Parathyroid adenoma (tissue), 2 donors: ENCODE data around the gene TBC1D22A.

Source experiments
- H2AFZ ChIP-seq: fragments of 300-600 bp; sonication (generic); one replicate; pipeline ENCODE4 v1.7.0; 2017; ENCODE audit warnings: antibody characterized with exemption, mild to moderate bottlenecking
- H3K27ac ChIP-seq: fragments of 300-600 bp; sonication (generic); one replicate; pipeline ENCODE4 v1.7.0; 2017
- H3K27me3 ChIP-seq: fragments of 300-600 bp; sonication (generic); one replicate; pipeline ENCODE4 v1.7.0; 2017; ENCODE audit warnings: low read length; ENCODE audit not compliant: control insufficient read depth, insufficient read depth
- H3K36me3 ChIP-seq: fragments of 300-600 bp; sonication (generic); one replicate; pipeline ENCODE4 v1.7.0; 2017; ENCODE audit warnings: low read length; ENCODE audit not compliant: control insufficient read depth, insufficient read depth
- H3K4me1 ChIP-seq: fragments of 300-600 bp; sonication (generic); one replicate; pipeline ENCODE4 v1.7.0; 2017; ENCODE audit warnings: control low read depth
- H3K4me2 ChIP-seq: fragments of 300-600 bp; sonication (generic); one replicate; pipeline ENCODE4 v1.7.0; 2017; ENCODE audit warnings: low read length
- H3K4me3 ChIP-seq: fragments of 300-600 bp; sonication (generic); one replicate; pipeline ENCODE4 v1.7.0; 2017; ENCODE audit warnings: low read depth, low read length
- H3K79me2 ChIP-seq: fragments of 300-600 bp; sonication (generic); one replicate; pipeline ENCODE4 v1.7.0; 2017; ENCODE audit warnings: control low read depth
- H3K9ac ChIP-seq: fragments of 300-600 bp; sonication (generic); one replicate; pipeline ENCODE4 v1.7.0; 2017; ENCODE audit warnings: mild to moderate bottlenecking
- H3K9me3 ChIP-seq: fragments of 300-600 bp; sonication (generic); one replicate; pipeline ENCODE4 v1.7.0; 2017; ENCODE audit warnings: low read length; ENCODE audit not compliant: control insufficient read depth
- TF ChIP-seq, protein P1 (sequence below): fragments of 300-600 bp; sonication (generic); IDR thresholded peaks from one replicate; pipeline ENCODE4 v1.7.0; 2017; ENCODE audit warnings: antibody characterized with exemption, mild to moderate bottlenecking
- donor health status: primary hyperparathyroidism.

TBC1D22A gene

DNA sequence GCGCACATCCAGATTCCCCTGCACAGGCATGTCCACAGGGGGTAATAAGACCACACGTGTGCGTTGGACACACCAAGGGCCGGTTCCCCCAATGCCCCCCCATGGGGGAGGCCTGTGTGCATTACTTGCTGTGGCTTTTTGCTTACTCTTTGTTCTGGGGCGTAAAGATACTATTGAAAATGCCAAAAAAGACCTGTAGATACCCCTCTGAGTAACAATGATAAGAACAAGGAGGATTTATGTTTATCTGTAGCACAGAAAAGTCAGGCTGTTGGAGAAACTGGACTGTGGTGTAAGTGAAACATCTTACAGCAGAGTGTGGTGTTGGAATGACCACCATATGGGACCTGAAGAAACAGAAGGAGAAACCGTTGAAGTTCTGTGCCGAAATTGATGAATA, 103.2 kb downstream of the TBC1D22A start:
- TF ChIP-seq, protein P1, sequence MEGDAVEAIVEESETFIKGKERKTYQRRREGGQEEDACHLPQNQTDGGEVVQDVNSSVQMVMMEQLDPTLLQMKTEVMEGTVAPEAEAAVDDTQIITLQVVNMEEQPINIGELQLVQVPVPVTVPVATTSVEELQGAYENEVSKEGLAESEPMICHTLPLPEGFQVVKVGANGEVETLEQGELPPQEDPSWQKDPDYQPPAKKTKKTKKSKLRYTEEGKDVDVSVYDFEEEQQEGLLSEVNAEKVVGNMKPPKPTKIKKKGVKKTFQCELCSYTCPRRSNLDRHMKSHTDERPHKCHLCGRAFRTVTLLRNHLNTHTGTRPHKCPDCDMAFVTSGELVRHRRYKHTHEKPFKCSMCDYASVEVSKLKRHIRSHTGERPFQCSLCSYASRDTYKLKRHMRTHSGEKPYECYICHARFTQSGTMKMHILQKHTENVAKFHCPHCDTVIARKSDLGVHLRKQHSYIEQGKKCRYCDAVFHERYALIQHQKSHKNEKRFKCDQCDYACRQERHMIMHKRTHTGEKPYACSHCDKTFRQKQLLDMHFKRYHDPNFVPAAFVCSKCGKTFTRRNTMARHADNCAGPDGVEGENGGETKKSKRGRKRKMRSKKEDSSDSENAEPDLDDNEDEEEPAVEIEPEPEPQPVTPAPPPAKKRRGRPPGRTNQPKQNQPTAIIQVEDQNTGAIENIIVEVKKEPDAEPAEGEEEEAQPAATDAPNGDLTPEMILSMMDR = no peak

DNA sequence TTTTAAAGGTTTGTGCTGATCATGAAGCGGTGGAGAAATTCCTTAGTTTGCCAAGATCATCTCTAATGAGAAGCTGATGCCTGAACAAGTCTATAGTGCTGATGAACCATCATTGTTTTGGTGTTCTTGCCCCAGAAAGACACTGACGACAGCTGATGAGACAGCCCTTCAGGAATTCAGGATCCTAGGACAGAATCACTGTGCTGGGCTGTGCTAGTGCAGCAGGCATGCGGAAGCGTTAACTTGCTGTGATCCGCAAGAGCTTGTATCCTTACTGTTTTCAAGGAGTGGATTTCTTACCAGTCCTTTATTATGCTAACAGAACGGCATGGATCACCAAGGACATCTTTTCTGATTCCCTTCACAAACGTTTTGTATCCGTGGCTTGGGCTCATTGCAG, 104.1 kb downstream of the TBC1D22A start:
- no peaks in the 10 kb centered on the region for H3K27me3 ChIP-seq
- no peak overlapping the region for H3K4me2 ChIP-seq
- H3K9me3 ChIP-seq = no peaks in the 10 kb centered on the region
- H2AFZ ChIP-seq = no peak overlapping the region
- H3K9ac ChIP-seq = no peak overlapping the region
- H3K27ac ChIP-seq = no peak overlapping the region
- H3K4me1 ChIP-seq = no peaks in the 10 kb centered on the region
- H3K4me3 ChIP-seq = no peak overlapping the region
- TF ChIP-seq, protein P1 = no peak
- H3K36me3 ChIP-seq = no peaks in the 10 kb centered on the region
- H3K79me2 ChIP-seq = peaks cover 4% of the 10 kb centered on the region

More for the DNA sequence above, 103.2 kb downstream of the TBC1D22A start:
- Histone ChIP-seq H3K27me3 (no peaks in the 10 kb centered on the region), H3K4me1 (no peaks in the 10 kb centered on the region), H2AFZ (no peak overlapping the region), H3K4me3 (no peak overlapping the region), H3K79me2 (peaks cover 4% of the 10 kb centered on the region), H3K27ac (no peak overlapping the region), H3K36me3 (no peaks in the 10 kb centered on the region), H3K9ac (no peak overlapping the region), H3K9me3 (no peaks in the 10 kb centered on the region), H3K4me2 (no peak overlapping the region)

DNA sequence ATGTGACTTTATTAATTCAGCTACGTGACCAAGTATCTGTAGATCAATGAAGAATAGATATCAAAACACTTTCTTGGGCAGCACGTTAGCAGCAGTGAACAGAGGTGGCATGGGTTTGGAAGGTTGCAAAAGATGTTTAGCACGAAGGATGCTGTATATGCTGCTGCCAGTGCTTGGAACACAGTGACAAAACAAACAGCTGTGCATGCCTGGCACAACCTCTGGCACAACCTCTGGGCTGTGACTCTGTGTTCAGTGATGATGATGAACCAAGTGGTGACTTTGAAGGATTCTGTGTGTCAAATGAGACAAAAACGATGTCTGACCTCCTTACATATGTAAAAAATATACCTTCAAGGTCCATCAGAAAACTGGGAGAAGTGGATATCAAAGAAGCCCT, 104.7 kb downstream of the TBC1D22A start:
- peaks cover 4% of the 10 kb centered on the region for H3K79me2 ChIP-seq
- no peak overlapping the region for H3K4me3 ChIP-seq
- no peak overlapping the region for H2AFZ ChIP-seq
- no peaks in the 10 kb centered on the region for H3K4me1 ChIP-seq
- TF ChIP-seq, protein P1 = no peak
- H3K27me3 ChIP-seq = no peaks in the 10 kb centered on the region
- no peaks in the 10 kb centered on the region for H3K36me3 ChIP-seq
- no peak overlapping the region for H3K27ac ChIP-seq
- no peaks in the 10 kb centered on the region for H3K9me3 ChIP-seq
- H3K4me2 ChIP-seq = no peak overlapping the region
- H3K9ac ChIP-seq = no peak overlapping the region

DNA sequence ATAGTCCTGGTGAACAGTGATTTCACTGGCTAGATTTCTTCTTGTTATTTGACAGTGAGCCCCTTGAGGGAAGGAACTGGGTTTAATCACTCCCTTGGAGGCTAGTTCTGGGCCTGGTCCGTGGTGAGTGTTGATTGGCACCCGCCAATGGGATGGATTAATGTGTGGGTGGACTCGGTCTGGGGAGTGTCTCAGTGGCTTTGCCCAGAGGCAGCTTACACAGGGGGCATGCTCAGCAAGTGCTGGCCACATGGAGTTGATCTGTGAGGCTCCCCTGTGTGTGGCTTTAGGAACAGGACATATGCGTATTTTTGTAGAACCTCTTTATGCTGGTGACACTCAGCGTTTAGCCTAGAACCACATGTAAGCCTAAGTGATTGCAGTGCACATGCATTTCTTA, 106.9 kb downstream of the TBC1D22A start:
- Histone ChIP-seq H3K4me1 (no peaks in the 10 kb centered on the region), H2AFZ (no peak overlapping the region), H3K9me3 (no peaks in the 10 kb centered on the region), H3K4me2 (no peak overlapping the region), H3K27ac (no peak overlapping the region), H3K27me3 (no peaks in the 10 kb centered on the region), H3K4me3 (no peak overlapping the region), H3K36me3 (no peaks in the 10 kb centered on the region), H3K79me2 (peaks cover 4% of the 10 kb centered on the region), H3K9ac (no peak overlapping the region)
- TF ChIP-seq, protein P1 = no peak

DNA sequence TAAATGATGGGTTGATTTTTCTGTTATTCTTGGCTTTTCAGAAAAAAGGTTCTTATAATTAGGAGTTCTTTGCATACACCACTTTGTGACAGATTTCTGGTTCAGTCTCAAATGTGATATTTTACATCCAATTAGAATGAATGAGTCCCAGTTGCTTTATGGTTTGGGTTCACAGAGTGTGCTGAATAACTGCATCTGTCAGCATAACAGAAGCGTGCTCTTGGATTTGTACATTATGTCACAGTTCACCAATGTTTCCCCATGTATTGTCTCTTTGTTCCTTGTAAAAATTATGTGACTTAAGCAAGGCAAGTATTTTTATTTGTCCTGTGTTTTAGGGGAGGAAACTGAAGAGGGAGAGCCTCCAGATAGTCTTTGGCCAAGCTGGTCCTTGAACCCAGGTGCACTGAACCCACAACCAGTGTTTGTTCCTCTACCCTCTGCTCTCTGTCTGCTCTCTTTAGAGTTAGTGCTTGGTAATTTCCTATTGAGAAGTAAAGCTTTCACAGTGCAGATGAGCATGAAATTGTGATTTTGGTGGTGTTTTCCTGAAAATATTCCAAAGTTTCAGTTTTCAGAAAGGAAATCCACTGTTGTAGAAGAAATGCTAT, 107.5 kb downstream of the TBC1D22A start:
- Histone ChIP-seq H3K9me3 (no peaks in the 10 kb centered on the region), H3K27me3 (no peaks in the 10 kb centered on the region), H2AFZ (no peak overlapping the region), H3K4me3 (no peak overlapping the region), H3K4me1 (no peaks in the 10 kb centered on the region), H3K4me2 (no peak overlapping the region), H3K9ac (no peak overlapping the region), H3K27ac (no peak overlapping the region), H3K79me2 (peaks cover 4% of the 10 kb centered on the region), H3K36me3 (no peaks in the 10 kb centered on the region)
- TF ChIP-seq, protein P1 = no peak
